ENCODE results near the gene TOLLIP. TPM values are rescaled to one million over a fixed set of nuclear protein-coding genes. Genes with fewer than 3 reads are reported as not detected.

TOLLIP gene
- total RNA-seq, 1 experiment from 2014 or later = 32.3 TPM

- no peak overlapping the region for H4K91ac ChIP-seq (ENCODE audit: insufficient read length, low read depth, low read length)
- no peaks in the 10 kb centered on the region for H4K20me1 ChIP-seq (ENCODE audit: control insufficient read depth, insufficient read depth, insufficient read length)
- H3K23me2 ChIP-seq (ENCODE audit: insufficient read length, low read depth, low read length, poor library complexity, severe bottlenecking) = no peaks in the 10 kb centered on the region
- H3K23ac ChIP-seq (ENCODE audit: insufficient read length, low read depth, low read length) = no peak overlapping the region
- no peak overlapping the region for H2BK120ac ChIP-seq (ENCODE audit: low read depth, low read length, poor library complexity, severe bottlenecking)
- no peak overlapping the region for H3K27ac Mint-ChIP-seq
- no peak overlapping the region; a peak in 1 of 5 replicates for H3K4me3 Mint-ChIP-seq
- H3T11ph ChIP-seq (ENCODE audit: low read length) = no peak overlapping the region
- no peak overlapping the region for H3K56ac ChIP-seq (ENCODE audit: insufficient read length, low read depth, low read length)
- H3K18ac ChIP-seq (ENCODE audit: insufficient read length, low read depth, low read length) = no peak overlapping the region
- H2AK5ac ChIP-seq (ENCODE audit: insufficient read length, low read length) = no peak overlapping the region
- H3K4me2 ChIP-seq (ENCODE audit: insufficient read depth, insufficient read length, low read length) = no peak overlapping the region
- no peaks in the 10 kb centered on the region for H3K79me1 ChIP-seq (ENCODE audit: insufficient read depth, low read depth, low read length, poor library complexity, severe bottlenecking)
- H4K5ac ChIP-seq (ENCODE audit: insufficient read length, low read depth, low read length) = no peak overlapping the region
- H3K79me2 ChIP-seq (ENCODE audit: insufficient read depth, low read length) = no peaks in the 10 kb centered on the region
- no peaks in the 10 kb centered on the region for H3K9me3 ChIP-seq (ENCODE audit: control insufficient read depth, low read depth, low read length)
- no peak for TF ChIP-seq CTCF (conservative IDR thresholded peaks at IDR 0.05)
- no CpG with 5 or more reads among the region's 9 CpGs for WGBS (ENCODE audit: extremely low coverage, insufficient read length, low lambda C conversion rate)
- H3K27me3 Mint-ChIP-seq (ENCODE audit: low read depth) = no peaks in the 10 kb centered on the region; the same call in 1 of the 2 replicates
- peaks cover 0 to 5% of the 10 kb centered on the region in 2 experiments; a peak in 4 of 5 replicates for H3K9me3 Mint-ChIP-seq
- H2BK15ac ChIP-seq (ENCODE audit: low read depth, low read length) = no peak overlapping the region
- H3K14ac ChIP-seq (ENCODE audit: insufficient read depth, low read length) = no peak overlapping the region
- no peaks in the 10 kb centered on the region for H3K27me3 ChIP-seq (ENCODE audit: insufficient read depth, low read length)
- no peak overlapping the region for H3K27ac ChIP-seq (ENCODE audit: insufficient read length, low read depth, low read length)
- no peak overlapping the region for H3K4ac ChIP-seq (ENCODE audit: low read depth, low read length)
- no peak overlapping the region for H4K8ac ChIP-seq (replicated peaks; ENCODE audit: insufficient read length, low read depth, low read length)
- H2AFZ ChIP-seq (ENCODE audit: low read length) = no peak overlapping the region
- no peak overlapping the region for H2BK5ac ChIP-seq (ENCODE audit: insufficient read length, low read length)
- DNase-seq = no peak
- H2BK20ac ChIP-seq (ENCODE audit: low read depth, low read length, poor library complexity, severe bottlenecking) = no peak overlapping the region
- no peak overlapping the region for H3K9ac ChIP-seq (ENCODE audit: extremely low read depth, insufficient read length, low read length)
- H3K4me1 ChIP-seq (ENCODE audit: insufficient read depth, low read length) = no peaks in the 10 kb centered on the region
- peaks cover 3 to 23% (median 12%) of the 10 kb centered on the region in 3 experiments; a peak in 5 of 7 replicates for H3K36me3 Mint-ChIP-seq (ENCODE audit: insufficient read depth in 1 of 3, low read depth in 3 of 3)
- peaks cover 2 to 3% of the 10 kb centered on the region in 2 experiments; a peak in 2 of 4 replicates for H3K4me1 Mint-ChIP-seq
- H2BK12ac ChIP-seq (ENCODE audit: insufficient read length, low read depth, low read length) = no peak overlapping the region
Measured at GRCh38 chr11:1271406-1271805, 38.0 kb downstream of the TOLLIP start.

Data from H9 (cell line).